ENCODE results near the gene WWOX. TPM values are rescaled to one million over a fixed set of nuclear protein-coding genes. Genes with fewer than 3 reads are reported as not detected.
A peak's percentile ranks its signal among the peaks of the same experiment; 100 is the strongest.

Gene WWOX
- total RNA-seq, 1 experiment from 2014 or later: 18.0 TPM

- DNase-seq (ENCODE audit: low read depth): no peak
Observed at GRCh38 chr16:78889346-78889745, 789.9 kb downstream of the WWOX start.

- no peak for DNase-seq (ENCODE audit: low read depth)
Observed at GRCh38 chr16:78890373-78890895, 791.0 kb downstream of the WWOX start.

GRCh38 chr16:78892951-78893733, 793.7 kb downstream of the WWOX start:
- no peak for DNase-seq (ENCODE audit: low read depth)

- no peak for DNase-seq (ENCODE audit: low read depth)
Observed at GRCh38 chr16:78894886-78895285, 795.4 kb downstream of the WWOX start.

GRCh38 chr16:78895681-78896080, 796.2 kb downstream of the WWOX start:
- DNase-seq (ENCODE audit: low read depth): no peak

- DNase-seq (ENCODE audit: low read depth): no peak
Observed at GRCh38 chr16:78896280-78896679, 796.8 kb downstream of the WWOX start.

GRCh38 chr16:78897299-78897698, 797.8 kb downstream of the WWOX start:
- DNase-seq (ENCODE audit: low read depth): no peak

- no peak for DNase-seq (ENCODE audit: low read depth)
Observed at GRCh38 chr16:78900044-78900811, 800.8 kb downstream of the WWOX start.

GRCh38 chr16:78900966-78901365, 801.5 kb downstream of the WWOX start:
- no peak for DNase-seq (ENCODE audit: low read depth)

GRCh38 chr16:78902321-78902720, 802.9 kb downstream of the WWOX start:
- DNase-seq (ENCODE audit: low read depth): no peak

- DNase-seq (ENCODE audit: low read depth): no peak
Observed at GRCh38 chr16:78903237-78903636, 803.8 kb downstream of the WWOX start.

GRCh38 chr16:78903843-78904242, 804.4 kb downstream of the WWOX start:
- DNase-seq (ENCODE audit: low read depth): no peak

- no peak for DNase-seq (ENCODE audit: low read depth)
Observed at GRCh38 chr16:78906135-78906534, 806.7 kb downstream of the WWOX start.

- DNase-seq (ENCODE audit: low read depth): no peak
Observed at GRCh38 chr16:78909226-78909625, 809.8 kb downstream of the WWOX start.

- DNase-seq (ENCODE audit: low read depth): no peak
Observed at GRCh38 chr16:78915811-78916345, 816.4 kb downstream of the WWOX start.

GRCh38 chr16:78916928-78917545, 817.6 kb downstream of the WWOX start:
- DNase-seq (ENCODE audit: low read depth): no peak

GRCh38 chr16:78918805-78919305, 819.4 kb downstream of the WWOX start:
- DNase-seq (ENCODE audit: low read depth): no peak

- no peak for DNase-seq (ENCODE audit: low read depth)
Observed at GRCh38 chr16:78919852-78920251, 820.4 kb downstream of the WWOX start.

GRCh38 chr16:78920621-78921020, 821.2 kb downstream of the WWOX start:
- no peak for DNase-seq (ENCODE audit: low read depth)

- DNase-seq (ENCODE audit: low read depth): peak; percentile 9
Observed at GRCh38 chr16:78925083-78925767, 825.8 kb downstream of the WWOX start.

- no peak for DNase-seq (ENCODE audit: low read depth)
Observed at GRCh38 chr16:78926723-78927210, 827.3 kb downstream of the WWOX start.
